H54 (cell line): ENCODE measurements around the gene NF1.
A peak's percentile ranks its signal among the peaks of the same experiment; 100 is the strongest.
"Not testable (repeated sequence)": the region's sequence is repeated elsewhere in the genome, so short reads cannot be mapped to it uniquely, and the experiment has no call there.

Experiments
- DNase-seq: peaks from one replicate; pipeline ENCODE4 v3.0.0; 2011; ENCODE audit warnings: low spot score, mixed read lengths; ENCODE audit not compliant: insufficient read length
- FAIRE-seq: peaks from 3 replicates; lab custom pipeline; 2011; peaks lifted over from hg19 to GRCh38; lab: Jason Lieb, UNC
- POLR2A ChIP-seq: IDR thresholded peaks from 2 replicates; pipeline ENCODE4 v1.6.1; 2011; ENCODE audit warnings: low read depth, mild to moderate bottlenecking, low read length

Gene NF1

GRCh38 chr17:31131299-31131698 lies 36.5 kb downstream of the NF1 start:
- FAIRE-seq (no peak), DNase-seq (no peak)
- TF ChIP-seq POLR2A = no peak

GRCh38 chr17:31132977-31133376 lies 38.2 kb downstream of the NF1 start:
- TF ChIP-seq POLR2A = no peak
- FAIRE-seq (no peak), DNase-seq (no peak)

GRCh38 chr17:31134576-31134975 lies 39.8 kb downstream of the NF1 start:
- TF ChIP-seq POLR2A = no peak
- no peak for DNase-seq
- FAIRE-seq = no peak

- no peak for DNase-seq
- FAIRE-seq = peak; percentile 77
These were observed 41.5 kb downstream of the NF1 start for GRCh38 chr17:31136319-31136718.

GRCh38 chr17:31140111-31140510 lies 45.3 kb downstream of the NF1 start:
- DNase-seq (no peak), FAIRE-seq (no peak)
- TF ChIP-seq POLR2A = no peak

More at GRCh38 chr17:31136319-31136718, 41.5 kb downstream of the NF1 start:
- no peak for TF ChIP-seq POLR2A

- DNase-seq = no peak
- TF ChIP-seq POLR2A = no peak
- FAIRE-seq = no peak
These were observed 49.7 kb downstream of the NF1 start for GRCh38 chr17:31144428-31144827.

- TF ChIP-seq POLR2A = no peak
- FAIRE-seq (no peak), DNase-seq (no peak)
These were observed 50.1 kb downstream of the NF1 start for GRCh38 chr17:31144836-31145235.

GRCh38 chr17:31147507-31148202 lies 52.9 kb downstream of the NF1 start:
- no peak for TF ChIP-seq POLR2A
- DNase-seq = no peak
- FAIRE-seq = no peak

GRCh38 chr17:31148205-31148604 lies 53.4 kb downstream of the NF1 start:
- no peak for TF ChIP-seq POLR2A
- no peak for FAIRE-seq
- DNase-seq = no peak

- FAIRE-seq = no peak
- DNase-seq = no peak
- no peak for TF ChIP-seq POLR2A
These were observed 57.5 kb downstream of the NF1 start for GRCh38 chr17:31152271-31152670.

- no peak for TF ChIP-seq POLR2A
- FAIRE-seq (no peak), DNase-seq (no peak)
These were observed 60.5 kb downstream of the NF1 start for GRCh38 chr17:31155208-31155810.

GRCh38 chr17:31156326-31156725 lies 61.5 kb downstream of the NF1 start:
- no peak for TF ChIP-seq POLR2A
- DNase-seq = no peak
- FAIRE-seq = no peak

GRCh38 chr17:31156864-31157263 lies 62.1 kb downstream of the NF1 start:
- not testable (repeated sequence) for FAIRE-seq

GRCh38 chr17:31158746-31159377 lies 64.1 kb downstream of the NF1 start:
- no peak for TF ChIP-seq POLR2A
- FAIRE-seq (no peak), DNase-seq (no peak)

More at GRCh38 chr17:31156864-31157263, 62.1 kb downstream of the NF1 start:
- DNase-seq = not testable (repeated sequence)
